Muscle of leg (tissue), 16 donors: Measurements from ENCODE around the gene PTBP3. TPM values are rescaled to one million over a fixed set of nuclear protein-coding genes. Genes with fewer than 3 reads are reported as not detected.
A peak's percentile ranks its signal among the peaks of the same experiment; 100 is the strongest.

ENCODE experiments used
- DNase-seq: peaks from one replicate; pipeline ENCODE4 v3.0.0; 2013
- H3K27ac ChIP-seq: one replicate; pipeline ENCODE4 v1.5.1; 2013; ENCODE audit warnings: mild to moderate bottlenecking, low read length, control low read depth
- H3K27me3 ChIP-seq: one replicate; pipeline ENCODE4 v1.6.1; 2013; ENCODE audit warnings: low read length; ENCODE audit not compliant: control insufficient read depth, insufficient read depth
- H3K36me3 ChIP-seq: one replicate; pipeline ENCODE4 v1.6.1; 2013; ENCODE audit warnings: low read length; ENCODE audit not compliant: control insufficient read depth, insufficient read depth
- H3K4me1 ChIP-seq: one replicate; pipeline ENCODE4 v1.6.1; 2013; ENCODE audit warnings: low read length; ENCODE audit not compliant: control insufficient read depth, insufficient read depth
- H3K4me3 ChIP-seq: one replicate; pipeline ENCODE4 v1.5.1; 2013; ENCODE audit warnings: low read length, control low read depth
- H3K9me3 ChIP-seq: replicated peaks from 2 replicates; pipeline ENCODE4 v1.6.1; 2013; ENCODE audit warnings: low read depth, low read length; ENCODE audit not compliant: control insufficient read depth
- WGBS: methylation state at CpG from one replicate; pipeline ENCODE4 v1.1.5; 2013; ENCODE audit warnings: missing lambda C conversion rate; ENCODE audit not compliant: insufficient coverage; 5-methylcytosine and 5-hydroxymethylcytosine counted together
- long read RNA-seq, 11 donors: transcript quantifications; one replicate each; lab custom pipeline, GENCODE V29; 2026
- polyA plus RNA-seq, 8 donors: library from polyadenylated mRNA; unstranded; fragments of 120-200 nt; gene quantifications; one replicate each; pipeline versions ENCODE4 v1.2.1 to v1.2.3, GENCODE V29; 2013; ENCODE audit warnings: inconsistent platforms in 1 of 8, low replicate concordance in 1 of 8; ENCODE audit not compliant: insufficient read length in 8 of 8, insufficient read depth in 1 of 8
- total RNA-seq: library from RNA; stranded (reverse); fragments of 120-200 nt; gene quantifications from one replicate; pipeline ENCODE4 v1.2.4, GENCODE V29; 2013

PTBP3 gene, protein sequence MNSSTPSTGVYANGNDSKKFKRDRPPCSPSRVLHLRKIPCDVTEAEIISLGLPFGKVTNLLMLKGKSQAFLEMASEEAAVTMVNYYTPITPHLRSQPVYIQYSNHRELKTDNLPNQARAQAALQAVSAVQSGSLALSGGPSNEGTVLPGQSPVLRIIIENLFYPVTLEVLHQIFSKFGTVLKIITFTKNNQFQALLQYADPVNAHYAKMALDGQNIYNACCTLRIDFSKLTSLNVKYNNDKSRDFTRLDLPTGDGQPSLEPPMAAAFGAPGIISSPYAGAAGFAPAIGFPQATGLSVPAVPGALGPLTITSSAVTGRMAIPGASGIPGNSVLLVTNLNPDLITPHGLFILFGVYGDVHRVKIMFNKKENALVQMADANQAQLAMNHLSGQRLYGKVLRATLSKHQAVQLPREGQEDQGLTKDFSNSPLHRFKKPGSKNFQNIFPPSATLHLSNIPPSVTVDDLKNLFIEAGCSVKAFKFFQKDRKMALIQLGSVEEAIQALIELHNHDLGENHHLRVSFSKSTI
- total RNA-seq: 11.3 TPM
- polyA plus RNA-seq: 10 to 100 TPM; 12.3 to 21.9 (median 15.1) TPM
- long read RNA-seq, donor 1, full-length matches to known transcripts: 2 of 2 reads
- long read RNA-seq, donor 1, partial matches to known transcripts: 0 of 2 reads
- long read RNA-seq, donor 1, other reads (novel, unspliced or antisense): 0 of 2 reads
- long read RNA-seq, donor 2: 0 reads
- long read RNA-seq, donor 3, full-length matches to known transcripts: 4 of 4 reads
- long read RNA-seq, donor 3, partial matches to known transcripts: 0 of 4 reads
- long read RNA-seq, donor 3, other reads (novel, unspliced or antisense): 0 of 4 reads
- long read RNA-seq, donor 4: 0 reads
- long read RNA-seq, donor 5, full-length matches to known transcripts: 4 of 4 reads
- long read RNA-seq, donor 5, partial matches to known transcripts: 0 of 4 reads
- long read RNA-seq, donor 5, other reads (novel, unspliced or antisense): 0 of 4 reads
- long read RNA-seq, donor 6, partial matches to known transcripts: 6 of 6 reads
- long read RNA-seq, donor 6, other reads (novel, unspliced or antisense): 0 of 6 reads
- long read RNA-seq, donor 7, partial matches to known transcripts: 0 of 2 reads
- long read RNA-seq, donor 7, other reads (novel, unspliced or antisense): 0 of 2 reads
- long read RNA-seq, donor 8, full-length matches to known transcripts: 2 of 2 reads
- long read RNA-seq, donor 8, partial matches to known transcripts: 0 of 2 reads
- long read RNA-seq, donor 8, other reads (novel, unspliced or antisense): 0 of 2 reads
- long read RNA-seq, donor 9: 0 reads
- long read RNA-seq, donor 10, full-length matches to known transcripts: 3 of 3 reads
- long read RNA-seq, donor 10, partial matches to known transcripts: 0 of 3 reads
- long read RNA-seq, donor 10, other reads (novel, unspliced or antisense): 0 of 3 reads
- long read RNA-seq, donor 11, partial matches to known transcripts: 0 of 2 reads
- long read RNA-seq, donor 11, other reads (novel, unspliced or antisense): 0 of 2 reads

DNA sequence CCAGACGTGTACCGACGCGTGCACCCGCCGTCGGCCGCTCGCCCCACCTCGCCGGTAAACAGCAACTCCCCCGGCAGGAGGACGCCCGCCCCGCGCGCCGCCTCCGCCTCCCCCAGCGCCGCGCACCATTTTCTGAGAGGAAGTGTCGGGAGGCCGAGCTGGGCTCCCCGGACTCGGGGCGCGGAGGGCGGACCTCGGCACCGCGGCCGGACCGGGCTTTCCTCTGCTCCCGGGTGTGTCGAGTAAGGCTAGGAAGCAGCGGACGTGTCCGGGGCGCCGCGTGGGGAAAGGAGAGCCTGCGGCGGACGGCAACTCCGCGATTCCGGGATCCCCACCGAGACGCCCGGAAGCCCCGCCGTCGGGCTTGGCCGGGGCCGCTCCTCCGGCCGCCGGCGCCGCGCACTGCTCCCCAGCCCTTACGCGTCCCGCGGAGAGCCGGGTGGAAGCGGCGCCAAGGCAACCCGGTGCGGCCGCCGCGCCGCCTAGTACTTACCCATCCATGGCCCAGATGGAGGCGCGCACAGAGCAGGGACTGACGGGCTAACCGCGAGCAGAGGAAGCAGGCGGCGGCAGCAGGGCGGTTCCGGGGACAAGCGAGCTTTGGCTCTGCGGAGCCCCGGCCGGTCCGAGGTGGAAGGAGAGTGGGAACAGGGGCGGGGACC lies at the start of gene PTBP3:
TSS of gene PTBP3 (minus strand) at position 643 of the 662 bp plus-strand sequence. CDS start 35,754 bp downstream, outside the sequence.
- H3K4me3 ChIP-seq: peak within 1 kb of the TSS; percentile 90
- WGBS: under 1% methylated on average over 89 of the region's 90 CpGs
- no peaks in the 10 kb centered on the region for H3K9me3 ChIP-seq
- H3K27me3 ChIP-seq: no peaks in the 10 kb centered on the region
- H3K27ac ChIP-seq: peak within 1 kb of the TSS; percentile 97
- no peaks in the 10 kb centered on the region for H3K4me1 ChIP-seq
- peak; percentile 85 for DNase-seq
- no peaks in the 10 kb centered on the region for H3K36me3 ChIP-seq

DNA sequence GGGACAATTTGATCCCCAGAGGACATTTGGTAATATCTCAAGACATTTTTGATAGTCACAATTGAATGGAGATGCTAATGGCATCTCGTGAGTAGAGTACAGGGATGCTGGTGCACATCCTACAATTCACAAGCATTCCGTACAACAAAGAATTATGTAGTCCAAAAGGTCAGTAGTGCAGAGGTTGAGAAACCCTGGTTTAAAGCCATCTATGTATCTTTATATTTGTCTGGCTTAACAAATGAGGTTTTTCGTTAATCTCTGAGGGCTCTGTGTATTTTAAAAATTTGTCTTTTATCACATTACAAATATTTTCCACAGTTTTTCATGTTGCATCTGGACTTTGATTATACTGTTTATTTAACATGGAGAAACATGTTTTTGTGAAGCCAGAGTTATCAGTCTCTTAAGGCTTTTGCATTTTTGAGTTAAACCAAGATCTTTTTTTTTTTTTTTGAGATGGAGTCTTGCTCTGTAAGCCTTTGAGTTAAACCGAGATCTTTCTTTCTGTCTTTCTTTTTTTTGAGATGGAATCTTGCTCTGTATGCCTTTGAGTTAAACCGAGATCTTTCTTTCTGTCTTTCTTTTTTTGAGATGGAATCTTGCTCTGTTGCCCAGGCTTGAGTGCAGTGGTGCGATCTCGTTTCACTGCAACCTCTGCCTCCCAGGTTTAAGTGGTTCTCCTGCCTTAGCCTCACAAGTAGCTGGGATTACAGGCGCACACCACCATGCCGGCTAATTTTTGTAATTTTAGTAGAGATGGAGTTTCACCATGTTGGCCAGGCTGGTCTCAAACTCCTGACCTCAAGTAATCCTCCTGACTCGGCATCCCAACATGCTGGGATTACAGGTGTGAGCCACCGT lies 49.3 kb upstream of the PTBP3 start:
- Histone ChIP-seq H3K9me3 (no peaks in the 10 kb centered on the region), H3K27ac (no peak overlapping the region), H3K36me3 (no peaks in the 10 kb centered on the region), H3K4me3 (no peak overlapping the region), H3K4me1 (peaks cover 8% of the 10 kb centered on the region), H3K27me3 (no peaks in the 10 kb centered on the region)
- DNase-seq: peak; percentile 26
- no CpG with 5 or more reads among the region's 11 CpGs for WGBS

DNA sequence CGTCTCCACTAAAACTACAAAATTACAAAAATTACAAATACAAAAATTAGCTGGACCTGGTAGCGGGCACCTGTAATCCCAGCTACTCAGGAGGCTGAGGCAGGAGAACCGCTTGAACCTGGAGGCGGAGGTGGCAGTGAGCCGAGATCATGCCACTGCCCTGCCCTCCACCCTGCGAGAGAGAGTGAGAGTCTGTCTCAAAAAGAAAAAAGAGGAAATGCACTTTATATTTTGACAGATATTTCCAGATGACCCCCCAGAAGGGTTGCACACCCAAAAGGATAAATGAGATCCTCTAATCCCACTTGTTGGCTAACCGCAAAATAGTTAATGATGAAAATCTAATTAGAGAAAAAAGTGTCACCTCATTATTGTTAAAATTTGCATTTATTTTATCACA lies 48.6 kb upstream of the PTBP3 start:
- Histone ChIP-seq H3K9me3 (no peaks in the 10 kb centered on the region), H3K36me3 (no peaks in the 10 kb centered on the region), H3K27me3 (no peaks in the 10 kb centered on the region), H3K4me1 (peaks cover 8% of the 10 kb centered on the region), H3K27ac (no peak overlapping the region), H3K4me3 (no peak overlapping the region)
- no CpG with 5 or more reads among the region's 7 CpGs for WGBS
- DNase-seq: no peak

DNA sequence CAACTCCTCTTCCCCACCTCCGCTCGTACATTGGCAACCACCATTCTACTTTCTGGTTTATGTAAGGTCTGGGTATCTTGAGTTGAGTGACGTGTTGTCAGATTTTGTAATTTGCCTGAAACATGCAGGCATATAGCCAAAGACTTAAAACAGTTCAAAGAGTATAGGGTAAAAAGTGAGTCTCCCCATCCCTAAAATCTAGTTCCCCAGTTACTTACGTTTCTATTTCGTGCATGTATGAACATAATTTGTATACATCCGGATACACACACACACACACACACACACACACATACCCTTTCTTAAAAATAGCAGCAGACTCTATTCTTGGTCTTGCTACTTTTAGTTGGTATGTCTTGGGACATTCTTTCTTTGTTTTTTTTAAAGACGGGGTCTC lies 47.4 kb upstream of the PTBP3 start:
- no peaks in the 10 kb centered on the region for H3K36me3 ChIP-seq
- H3K9me3 ChIP-seq: no peaks in the 10 kb centered on the region
- H3K27me3 ChIP-seq: no peaks in the 10 kb centered on the region
- peak overlapping the region; percentile 93 for H3K4me3 ChIP-seq
- 67% methylated on average over 1 of the region's 7 CpGs for WGBS
- peaks cover 8% of the 10 kb centered on the region for H3K4me1 ChIP-seq
- peak overlapping the region; percentile 96 for H3K27ac ChIP-seq
- peak; percentile 60 for DNase-seq

DNA sequence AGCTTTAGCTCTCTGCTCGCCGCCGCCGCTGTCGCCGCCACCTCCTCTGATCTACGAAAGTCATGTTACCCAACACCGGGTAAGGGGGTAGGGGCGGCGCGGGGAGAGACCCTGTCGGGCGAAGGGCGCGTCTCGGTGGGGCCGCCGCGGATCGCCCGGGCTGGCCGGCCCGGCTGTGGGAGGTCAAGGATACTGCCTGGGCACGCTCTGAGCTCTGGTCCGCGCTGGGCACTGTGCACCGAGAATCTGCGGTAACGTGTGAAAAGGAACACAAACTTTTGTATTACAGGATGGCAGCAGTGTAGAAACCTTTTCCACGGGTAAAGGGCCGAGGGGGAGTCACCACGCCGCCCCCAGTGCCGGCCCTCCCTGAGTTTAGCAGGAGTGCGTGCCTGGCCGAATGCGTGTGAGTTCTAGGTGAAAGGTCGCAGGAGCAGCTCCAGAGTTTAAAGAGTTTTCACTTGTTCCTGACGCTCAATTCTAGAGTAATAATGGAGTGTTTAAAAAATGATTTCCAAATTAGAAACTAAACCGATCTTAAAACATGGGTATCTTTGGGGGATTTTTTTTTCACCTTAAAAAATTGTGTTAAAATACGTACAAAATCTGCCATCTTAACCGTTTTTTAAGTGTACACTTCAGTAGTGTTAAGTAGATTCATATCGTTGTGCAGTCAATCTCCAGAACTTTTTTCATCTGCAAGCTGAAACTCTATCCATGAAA lies 46.8 kb upstream of the PTBP3 start, which contains the start of gene HSDL2:
TSS of gene HSDL2 (plus strand) at position 7 of the 723 bp plus-strand sequence. CDS start at position 63, 56 bp downstream.
- Histone ChIP-seq H3K27ac (peak within 1 kb of the TSS; percentile 100), H3K9me3 (no peaks in the 10 kb centered on the region), H3K4me1 (peaks cover 8% of the 10 kb centered on the region), H3K4me3 (peak within 1 kb of the TSS; percentile 96), H3K36me3 (no peaks in the 10 kb centered on the region), H3K27me3 (no peaks in the 10 kb centered on the region)
- peak; percentile 78 for DNase-seq
- WGBS: under 1% methylated on average over 31 of the region's 43 CpGs

DNA sequence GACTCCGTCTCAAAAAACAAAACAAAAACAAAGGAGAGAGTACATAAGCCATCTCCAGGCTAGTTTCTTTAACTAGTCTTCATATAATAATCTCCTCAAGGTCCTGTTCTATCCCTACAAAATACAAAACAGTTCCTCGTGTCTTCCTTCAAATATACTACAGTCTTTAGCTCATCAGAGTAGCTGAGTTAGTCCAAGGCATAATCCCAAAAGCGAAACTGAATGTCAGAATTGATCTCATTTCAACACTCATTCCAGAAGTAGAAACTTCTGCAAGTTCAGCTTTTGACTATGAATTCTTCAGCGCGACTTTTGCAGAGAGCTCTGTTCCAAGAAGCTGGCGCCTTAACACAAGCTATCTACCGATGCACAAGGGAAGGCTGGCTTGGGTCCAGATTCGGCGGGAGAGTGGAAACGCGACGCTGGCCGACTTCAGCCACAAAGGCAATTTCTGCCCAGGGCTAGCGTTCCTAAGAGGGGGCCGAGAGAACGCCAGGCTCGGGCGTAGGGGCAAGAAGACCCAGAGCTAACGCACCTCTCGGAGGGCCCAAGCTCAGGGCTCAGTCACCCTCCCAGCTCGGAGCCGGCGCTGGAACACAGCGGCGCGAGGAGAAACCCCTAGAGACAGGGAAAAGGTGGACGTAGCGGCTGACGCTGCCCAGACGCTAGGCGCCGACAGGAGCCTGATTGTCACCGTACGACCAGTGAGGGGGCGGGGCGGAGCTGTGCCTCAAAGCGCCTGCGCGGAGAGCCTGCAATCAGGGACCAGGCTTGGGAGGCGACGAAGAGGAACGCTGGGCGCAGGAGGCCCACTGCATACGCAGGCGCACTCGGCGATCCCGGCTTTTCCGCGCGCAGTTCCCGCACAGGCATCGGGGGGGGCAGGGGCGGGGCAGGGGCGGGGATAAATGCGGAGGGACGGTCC lies 46.0 kb upstream of the PTBP3 start:
- Histone ChIP-seq H3K4me1 (peaks cover 4% of the 10 kb centered on the region), H3K27ac (peak overlapping the region; percentile 100), H3K36me3 (no peaks in the 10 kb centered on the region), H3K27me3 (no peaks in the 10 kb centered on the region), H3K9me3 (no peaks in the 10 kb centered on the region), H3K4me3 (peak overlapping the region; percentile 96)
- under 1% methylated on average over 49 of the region's 57 CpGs for WGBS
- DNase-seq: peak; percentile 99

DNA sequence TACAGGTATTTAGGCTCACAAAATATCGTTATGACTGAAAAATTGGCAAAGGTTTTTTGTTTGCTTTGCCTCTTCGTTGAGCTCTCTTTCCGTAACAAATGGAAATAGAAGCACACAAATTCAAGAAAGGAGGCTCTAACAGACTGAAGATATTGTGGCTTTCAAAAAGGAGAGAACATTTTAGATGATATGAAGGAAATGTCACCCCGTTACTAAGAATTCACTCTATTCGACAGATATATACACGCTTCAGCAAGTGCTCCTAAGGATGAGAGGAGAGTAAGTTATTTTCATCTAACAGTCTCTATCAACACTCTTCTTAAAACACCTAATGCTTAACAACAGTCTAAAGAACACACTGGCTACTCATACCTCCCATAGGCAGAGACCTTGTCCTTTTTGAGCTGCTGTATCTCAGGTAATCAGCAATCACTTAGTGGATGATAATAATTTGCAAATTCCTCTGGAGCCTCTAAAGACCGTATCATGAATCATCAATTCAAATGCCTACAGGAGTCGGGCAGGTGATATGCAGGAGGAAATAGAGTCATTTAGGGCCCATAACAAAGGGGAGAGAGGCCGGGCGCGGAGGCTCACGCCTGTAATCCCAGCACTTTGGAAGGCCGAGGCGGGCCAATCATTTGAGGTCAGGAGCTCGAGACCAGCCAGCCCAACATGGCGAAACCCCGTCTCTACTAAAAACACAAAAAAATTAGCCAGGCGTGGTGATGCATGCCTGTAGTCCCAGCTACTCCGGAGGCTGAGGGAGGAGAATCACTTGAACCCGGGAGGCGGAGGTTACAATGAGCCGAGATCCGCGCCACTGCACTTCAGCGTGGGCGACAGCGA lies 45.1 kb upstream of the PTBP3 start:
- WGBS: 5% methylated on average over 15 of the region's 27 CpGs
- no peak for DNase-seq

More for the DNA sequence above, 45.1 kb upstream of the PTBP3 start:
- peak overlapping the region; percentile 100 for H3K27ac ChIP-seq
- H3K36me3 ChIP-seq: no peaks in the 10 kb centered on the region
- peaks cover 3% of the 10 kb centered on the region for H3K4me1 ChIP-seq
- peak overlapping the region; percentile 96 for H3K4me3 ChIP-seq
- no peaks in the 10 kb centered on the region for H3K9me3 ChIP-seq
- H3K27me3 ChIP-seq: no peaks in the 10 kb centered on the region
